DND-41 (cell line): ENCODE measurements around the gene SEMA4G.

Experiments used
- CTCF ChIP-seq: IDR thresholded peaks from 2 replicates; pipeline ENCODE4 v1.5.1; 2012; ENCODE audit warnings: borderline replicate concordance, low read length, moderate library complexity, mild to moderate bottlenecking; ENCODE audit not compliant: poor library complexity, severe bottlenecking; ENCODE audit errors: extremely low read depth
- EZH2 ChIP-seq: IDR thresholded peaks from 3 replicates; pipeline ENCODE4 v1.6.1; 2012; ENCODE audit warnings: borderline replicate concordance, low read depth, mild to moderate bottlenecking, moderate library complexity, low read length, inconsistent platforms; ENCODE audit not compliant: severe bottlenecking

GRCh38 chr10:101006593-101007098 lies 37.3 kb downstream of the SEMA4G start:
- TF ChIP-seq CTCF, result no peak
- TF ChIP-seq EZH2, result no peak
